Right lobe of liver (tissue), 4 donors: ENCODE measurements around the gene DPYSL3.

Experiments used
- POLR2A ChIP-seq: fragments of 450-650 bp; IDR thresholded peaks from one replicate; pipeline ENCODE4 v1.6.1; 2017; ENCODE audit warnings: antibody characterized with exemption, mild to moderate bottlenecking
- TF ChIP-seq, protein P1 (sequence below), 4 donors: fragments of 200-600 bp in 3 of 4; fragments of 450-650 bp in 1 of 4; IDR thresholded peaks; one replicate each; pipeline versions ENCODE4 v1.5.1 to v1.8.0; 2016 to 2022; ENCODE audit warnings: antibody characterized with exemption in 4 of 4, mild to moderate bottlenecking in 2 of 4
- donor health status: DM: no; HTN: no; CAD: no.
- donor health status: DM: no; HTN: no; CAD: no.
- donor health status: DM: no; HTN: yes; CAD: no.

DNA sequence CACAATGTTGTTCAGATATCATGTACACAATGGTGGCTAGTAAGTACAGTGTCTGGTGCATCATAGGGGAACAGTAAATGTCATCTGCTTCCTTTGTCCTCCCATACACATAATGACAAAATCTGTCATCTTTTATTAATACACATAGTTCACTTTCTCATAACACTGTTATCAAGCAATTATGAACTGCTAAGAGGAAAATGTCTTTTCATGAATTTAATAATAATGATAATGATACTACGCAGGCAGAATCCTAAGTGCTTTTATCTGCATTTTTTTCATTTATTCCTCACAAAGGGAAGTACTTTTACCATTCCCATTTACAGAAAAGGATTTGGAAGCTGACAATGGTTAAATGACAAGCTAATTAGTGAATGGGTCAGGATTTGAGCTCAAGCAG, 35.7 kb downstream of the DPYSL3 start:
- no peak for TF ChIP-seq POLR2A
- TF ChIP-seq, protein P1, sequence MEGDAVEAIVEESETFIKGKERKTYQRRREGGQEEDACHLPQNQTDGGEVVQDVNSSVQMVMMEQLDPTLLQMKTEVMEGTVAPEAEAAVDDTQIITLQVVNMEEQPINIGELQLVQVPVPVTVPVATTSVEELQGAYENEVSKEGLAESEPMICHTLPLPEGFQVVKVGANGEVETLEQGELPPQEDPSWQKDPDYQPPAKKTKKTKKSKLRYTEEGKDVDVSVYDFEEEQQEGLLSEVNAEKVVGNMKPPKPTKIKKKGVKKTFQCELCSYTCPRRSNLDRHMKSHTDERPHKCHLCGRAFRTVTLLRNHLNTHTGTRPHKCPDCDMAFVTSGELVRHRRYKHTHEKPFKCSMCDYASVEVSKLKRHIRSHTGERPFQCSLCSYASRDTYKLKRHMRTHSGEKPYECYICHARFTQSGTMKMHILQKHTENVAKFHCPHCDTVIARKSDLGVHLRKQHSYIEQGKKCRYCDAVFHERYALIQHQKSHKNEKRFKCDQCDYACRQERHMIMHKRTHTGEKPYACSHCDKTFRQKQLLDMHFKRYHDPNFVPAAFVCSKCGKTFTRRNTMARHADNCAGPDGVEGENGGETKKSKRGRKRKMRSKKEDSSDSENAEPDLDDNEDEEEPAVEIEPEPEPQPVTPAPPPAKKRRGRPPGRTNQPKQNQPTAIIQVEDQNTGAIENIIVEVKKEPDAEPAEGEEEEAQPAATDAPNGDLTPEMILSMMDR (IDR thresholded peaks at IDR 0.05): no peak
